Breast epithelium (tissue), 4 donors: ENCODE measurements around the gene CDCA8. TPM values are rescaled to one million over a fixed set of nuclear protein-coding genes. Genes with fewer than 3 reads are reported as not detected.

Source experiments
- DNase-seq, 2 donors: peaks; one replicate each; pipeline ENCODE4 v3.0.0-alpha.2; 2019; ENCODE audit warnings: low spot score in 2 of 2
- H3K27ac ChIP-seq, 2 donors: fragments of 200-600 bp; sonication (generic) in 1 of 2; one replicate each; pipeline ENCODE4 v1.5.1; 2016 to 2019; ENCODE audit warnings: mild to moderate bottlenecking in 1 of 2
- H3K27me3 ChIP-seq, 2 donors: fragments of 200-600 bp; sonication (generic) in 1 of 2; one replicate each; pipeline versions ENCODE4 v1.5.1 to v1.6.0; 2017 to 2019; ENCODE audit warnings: control low read depth in 1 of 2, mild to moderate bottlenecking in 1 of 2
- H3K36me3 ChIP-seq: fragments of 200-600 bp; one replicate; pipeline ENCODE4 v1.5.1; 2019
- H3K4me1 ChIP-seq, 2 donors: fragments of 200-600 bp; sonication (generic); one replicate each; pipeline ENCODE4 v1.5.1; 2016 to 2019; ENCODE audit warnings: control low read depth in 1 of 2
- H3K4me3 ChIP-seq, 3 donors: fragments of 200-600 bp; sonication (generic); 1 replicate in 2 of 3; 2 replicates in 1 of 3; pipeline ENCODE4 v1.5.1; 2016 to 2019; ENCODE audit warnings: mild to moderate bottlenecking in 3 of 3, moderate library complexity in 2 of 3
- H3K9me3 ChIP-seq, 2 donors: fragments of 200-600 bp; sonication (generic) in 1 of 2; one replicate each; pipeline ENCODE4 v1.5.1; 2016 to 2019; ENCODE audit warnings: control low read depth in 1 of 2
- CTCF ChIP-seq, 3 donors: fragments of 450-650 bp; IDR thresholded peaks; one replicate each; pipeline ENCODE4 v1.5.1; 2016 to 2017; ENCODE audit warnings: antibody characterized with exemption in 3 of 3, mild to moderate bottlenecking in 3 of 3, moderate library complexity in 3 of 3
- POLR2A ChIP-seq: fragments of 450-650 bp; IDR thresholded peaks from one replicate; pipeline ENCODE4 v1.6.1; 2016; ENCODE audit warnings: antibody characterized with exemption, mild to moderate bottlenecking, moderate library complexity
- POLR2AphosphoS5 ChIP-seq, 3 donors: sonication (generic); formaldehyde crosslinking; IDR thresholded peaks; one replicate each; pipeline ENCODE4 v1.6.1; 2017; ENCODE audit warnings: antibody characterized with exemption in 3 of 3
- intact Hi-C: fragments of 100-400 bp; cut with DNase I; formaldehyde crosslinking; loops from one replicate; pipeline ENCODE4 v1.15.1; 2023; ENCODE audit warnings: low total_unique reads
- total RNA-seq, 3 donors: library from RNA; depleted of rRNA; stranded (reverse); fragments of >200 nt; gene quantifications; one replicate each; pipeline ENCODE4 v1.1.0, GENCODE V29; 2016

Gene CDCA8
- total RNA-seq, 3 donors from 2014 or later: 0.15 to 1.4 (median 1.3) TPM

GRCh38 chr1:37718181-37718900 is 26.0 kb downstream of the CDCA8 start:
- Histone ChIP-seq H3K27ac (no peak overlapping the region), H3K9me3 (no peaks in the 10 kb centered on the region), H3K36me3 (no peaks in the 10 kb centered on the region), H3K27me3 (no peaks in the 10 kb centered on the region), H3K4me1 (no peaks in the 10 kb centered on the region), H3K4me3 (no peak overlapping the region)
- TF ChIP-seq CTCF (IDR thresholded peaks at IDR 0.05) (no peak), POLR2AphosphoS5 (IDR thresholded peaks at IDR 0.05) (no peak), POLR2A (no peak)
- intact Hi-C loops: no loop called here
- DNase-seq: no peak

GRCh38 chr1:37718901-37719571 is 26.7 kb downstream of the CDCA8 start:
- Histone ChIP-seq H3K4me1 (no peaks in the 10 kb centered on the region), H3K27ac (no peak overlapping the region), H3K36me3 (no peaks in the 10 kb centered on the region), H3K27me3 (no peaks in the 10 kb centered on the region), H3K9me3 (no peaks in the 10 kb centered on the region), H3K4me3 (no peak overlapping the region)
- TF ChIP-seq POLR2AphosphoS5 (IDR thresholded peaks at IDR 0.05): no peak
- TF ChIP-seq CTCF (IDR thresholded peaks at IDR 0.05): no peak
- TF ChIP-seq POLR2A: no peak
- intact Hi-C loops: no loop called here
- no peak for DNase-seq

GRCh38 chr1:37719572-37720195 is 27.4 kb downstream of the CDCA8 start:
- DNase-seq: no peak
- no peaks in the 10 kb centered on the region for H3K4me1 ChIP-seq
- no peak overlapping the region for H3K27ac ChIP-seq
- H3K4me3 ChIP-seq: no peak overlapping the region
- H3K36me3 ChIP-seq: no peaks in the 10 kb centered on the region
- TF ChIP-seq CTCF (IDR thresholded peaks at IDR 0.05) (no peak), POLR2AphosphoS5 (IDR thresholded peaks at IDR 0.05) (no peak), POLR2A (no peak)
- H3K27me3 ChIP-seq: no peaks in the 10 kb centered on the region
- H3K9me3 ChIP-seq: no peaks in the 10 kb centered on the region
- intact Hi-C loops: no loop called here

GRCh38 chr1:37720231-37721130 is 28.2 kb downstream of the CDCA8 start:
- H3K9me3 ChIP-seq: no peaks in the 10 kb centered on the region
- no peak for TF ChIP-seq POLR2A
- TF ChIP-seq POLR2AphosphoS5 (IDR thresholded peaks at IDR 0.05): no peak
- no peak for TF ChIP-seq CTCF (IDR thresholded peaks at IDR 0.05)
- H3K27ac ChIP-seq: no peak overlapping the region
- intact Hi-C loops: no loop called here
- no peak for DNase-seq
- no peak overlapping the region for H3K4me3 ChIP-seq
- no peaks in the 10 kb centered on the region for H3K4me1 ChIP-seq
- H3K27me3 ChIP-seq: no peaks in the 10 kb centered on the region
- no peaks in the 10 kb centered on the region for H3K36me3 ChIP-seq
